Naive thymus-derived CD8-positive, alpha-beta T cell (primary cell): Measurements from ENCODE around the gene IFNL1. TPM values are rescaled to one million over a fixed set of nuclear protein-coding genes. Genes with fewer than 3 reads are reported as not detected.
A peak's percentile ranks its signal among the peaks of the same experiment; 100 is the strongest.
"Not testable (repeated sequence)": the region's sequence is repeated elsewhere in the genome, so short reads cannot be mapped to it uniquely, and the experiment has no call there.

Source experiments
- ATAC-seq, 2 donors: fragments of 150-1000 bp; cut with Tn5 transposase in 1 of 2; sonication (Bioruptor Pico), chemical (Tn5 transposase) in 1 of 2; 1 replicate in 1 of 2; 2 replicates in 1 of 2; pipeline ENCODE4 v1.10.0; 2021; ENCODE audit warnings: mild to moderate bottlenecking in 2 of 2, moderate library complexity in 2 of 2
- POLR2A ChIA-PET: fragments of 350-600 bp; sonication (Branson Sonifier 250); formaldehyde crosslinking; loops from one replicate; lab custom pipeline; 2021; ENCODE audit warnings: antibody characterized with exemption; lab: Charles Lee
- DNase-seq, 10 donors: peaks; one replicate each; pipeline versions ENCODE4 v3.0.0 to v3.0.0-alpha.2; 2020 to 2022
- H3K27ac Mint-ChIP-seq, 10 donors: one replicate each; pipeline ENCODE4 v1.8.0; 2020 to 2022; ENCODE audit warnings: mild to moderate bottlenecking in 10 of 10, mixed read lengths in 10 of 10, moderate library complexity in 4 of 10, inconsistent platforms in 1 of 10
- H3K27me3 Mint-ChIP-seq, 5 donors: one replicate each; pipeline ENCODE4 v1.8.0; 2021 to 2022; ENCODE audit warnings: mixed read lengths in 5 of 5
- H3K36me3 Mint-ChIP-seq, 3 donors: one replicate each; pipeline ENCODE4 v1.8.0; 2020 to 2022; ENCODE audit warnings: mixed read lengths in 3 of 3, mild to moderate bottlenecking in 2 of 3, inconsistent platforms in 1 of 3
- H3K4me1 Mint-ChIP-seq, 4 donors: one replicate each; pipeline ENCODE4 v1.8.0; 2021 to 2022; ENCODE audit warnings: mixed read lengths in 4 of 4
- H3K4me3 Mint-ChIP-seq, 10 donors: one replicate each; pipeline ENCODE4 v1.8.0; 2020 to 2022; ENCODE audit warnings: mild to moderate bottlenecking in 10 of 10, mixed read lengths in 10 of 10, moderate library complexity in 6 of 10, inconsistent platforms in 1 of 10
- H3K9me3 Mint-ChIP-seq, 9 donors: one replicate each; pipeline ENCODE4 v1.8.0; 2020 to 2022; ENCODE audit warnings: mixed read lengths in 9 of 9, mild to moderate bottlenecking in 3 of 9, inconsistent platforms in 1 of 9, moderate library complexity in 1 of 9
- polyA plus RNA-seq, 3 donors: library from polyadenylated mRNA; unstranded; fragments of 300-500 nt; fragmentation: Illumina TruSeq; gene quantifications; one replicate each; pipeline ENCODE4 v1.2.3, GENCODE V29; 2021
- total RNA-seq, 8 experiments: library from RNA in 2 of 8; stranded (reverse) in 2 of 8; gene quantifications; one replicate each; pipeline ENCODE4 v1.2.3 and lab custom pipeline; 2021 to 2026

The IFNL1 gene
- total and polyA plus RNA-seq, 5 experiments from 2014 or later: 0.65 TPM; not detected in 4

- POLR2A ChIA-PET: interaction anchor here (0.7 kb wide), 1 partner anchor 25 kb away, joined by 3 read pairs; no protein-coding TSS in a partner anchor
- no peak for DNase-seq
- ATAC-seq: no peak
- H3K27ac Mint-ChIP-seq: no peak overlapping the region
- H3K4me3 Mint-ChIP-seq: no peak overlapping the region
- peaks cover 0 to 4% (median 0%) of the 10 kb centered on the region in 3 donors for H3K36me3 Mint-ChIP-seq
- peaks cover 5 to 15% (median 9%) of the 10 kb centered on the region in 4 donors for H3K4me1 Mint-ChIP-seq
- H3K27me3 Mint-ChIP-seq: peaks cover 18 to 49% (median 20%) of the 10 kb centered on the region in 5 donors
- peaks cover 0 to 2% (median 0%) of the 10 kb centered on the region in 9 donors for H3K9me3 Mint-ChIP-seq
These were observed 34.5 kb upstream of the IFNL1 start for GRCh38 chr19:39261704-39262103.

- Mint-ChIP-seq H3K4me1 (peaks cover 5 to 15% (median 9%) of the 10 kb centered on the region in 4 donors), H3K27me3 (peaks cover 17 to 46% (median 20%) of the 10 kb centered on the region in 5 donors), H3K9me3 (peaks cover 0 to 2% (median 0%) of the 10 kb centered on the region in 9 donors), H3K4me3 (no peak overlapping the region), H3K27ac (no peak overlapping the region), H3K36me3 (peaks cover 0 to 4% (median 0%) of the 10 kb centered on the region in 3 donors)
- ATAC-seq (no peak), DNase-seq (no peak)
- POLR2A ChIA-PET: interaction anchor here (0.7 kb wide), 1 partner anchor 26 kb away, joined by 3 read pairs; no protein-coding TSS in a partner anchor
These were observed 33.7 kb upstream of the IFNL1 start for GRCh38 chr19:39262496-39262895.

DNA sequence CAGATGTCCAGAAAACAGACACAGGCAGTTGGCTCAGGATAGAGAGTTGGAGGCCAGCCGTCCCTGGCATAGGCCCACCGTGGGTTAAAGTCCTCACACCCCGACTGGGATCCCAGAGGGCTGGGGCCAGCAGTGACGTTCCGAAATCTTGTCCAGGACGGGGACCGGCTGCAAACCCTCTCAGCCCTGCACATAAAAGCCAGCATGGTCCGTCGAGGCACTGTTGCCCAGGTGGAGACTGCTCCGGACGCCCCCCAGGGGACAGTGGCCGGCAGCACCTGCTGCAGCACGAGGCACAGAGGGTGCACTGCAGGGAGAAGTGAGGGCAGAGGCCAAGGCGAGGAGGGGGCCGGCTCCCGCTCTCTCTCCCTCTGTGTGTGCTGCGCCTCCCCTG lies 32.3 kb upstream of the IFNL1 start:
- no peak overlapping the region for H3K27ac Mint-ChIP-seq
- H3K4me3 Mint-ChIP-seq: peak overlapping the region in 7 of 10 donors; percentile 22 to 68 (median 56)
- no peak for DNase-seq
- ATAC-seq: peak in 1 of 2 donors; percentile 14
- peaks cover 0 to 4% (median 0%) of the 10 kb centered on the region in 3 donors for H3K36me3 Mint-ChIP-seq
- H3K4me1 Mint-ChIP-seq: peaks cover 2 to 15% (median 8%) of the 10 kb centered on the region in 4 donors
- H3K27me3 Mint-ChIP-seq: peaks cover 14 to 40% (median 20%) of the 10 kb centered on the region in 5 donors
- POLR2A ChIA-PET: no interaction called here
- peaks cover 0 to 2% (median 0%) of the 10 kb centered on the region in 9 donors for H3K9me3 Mint-ChIP-seq

DNA sequence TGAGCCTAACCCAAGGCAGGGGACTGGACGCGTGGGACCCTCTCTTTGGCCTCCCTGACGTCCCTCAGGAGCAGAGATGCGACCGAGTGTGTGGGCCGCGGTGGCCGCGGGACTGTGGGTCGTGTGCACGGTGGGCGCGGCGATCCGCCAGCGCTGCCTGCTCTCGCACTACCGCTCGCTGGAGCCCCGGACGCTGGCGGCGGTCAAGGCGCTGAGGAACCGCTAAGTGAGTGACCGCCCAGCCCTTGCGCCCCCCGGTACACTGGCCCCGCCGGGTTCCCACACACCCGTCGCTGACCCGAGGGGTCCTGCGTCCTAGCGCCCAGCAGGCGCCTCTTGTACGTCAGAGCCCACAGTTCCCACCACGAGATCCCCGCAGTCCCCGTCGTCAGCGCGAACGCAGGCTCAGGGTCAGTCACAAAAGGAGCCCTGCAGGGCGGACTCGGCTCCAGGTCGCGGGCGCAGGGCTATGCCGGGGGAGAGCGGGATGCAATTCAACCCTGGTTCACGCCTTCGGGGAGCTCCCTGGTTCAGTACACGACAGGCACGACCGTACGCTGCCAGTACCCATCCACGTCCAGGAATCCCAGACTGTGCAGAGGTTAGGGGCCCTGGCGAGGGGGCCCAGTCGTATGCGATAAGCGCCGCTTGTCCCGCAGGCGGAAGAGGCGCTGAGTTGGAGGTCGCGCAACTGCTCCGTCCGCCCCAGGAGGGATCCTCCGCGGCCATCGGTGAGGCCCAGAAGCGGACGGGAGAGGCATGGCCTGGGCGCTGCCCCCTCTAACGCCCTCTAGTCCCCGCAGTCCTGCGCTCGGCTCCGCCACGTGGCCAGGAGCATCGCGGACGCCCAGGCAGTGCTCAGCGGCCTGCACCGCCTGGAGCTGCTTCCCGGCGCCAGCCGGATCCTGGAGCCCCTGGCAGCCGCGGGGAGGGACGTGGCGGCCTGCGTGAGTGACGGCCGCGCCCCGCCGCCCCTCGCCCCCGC lies 31.6 kb upstream of the IFNL1 start:
- DNase-seq (peak in 1 of 10 donors; percentile 1), ATAC-seq (peak; percentile 27 to 41)
- Mint-ChIP-seq H3K27ac (peak overlapping the region in 1 of 10 donors; percentile 34), H3K9me3 (peaks cover 0 to 2% (median 0%) of the 10 kb centered on the region in 9 donors), H3K4me3 (peak overlapping the region in 6 of 10 donors; percentile 2 to 61 (median 33)), H3K27me3 (peaks cover 14 to 45% (median 20%) of the 10 kb centered on the region in 5 donors), H3K4me1 (peaks cover 2 to 15% (median 8%) of the 10 kb centered on the region in 4 donors), H3K36me3 (peaks cover 0 to 4% (median 0%) of the 10 kb centered on the region in 3 donors)
- POLR2A ChIA-PET: no interaction called here

GRCh38 chr19:39265321-39265916 lies 30.8 kb upstream of the IFNL1 start:
- POLR2A ChIA-PET: no interaction called here
- no peak for ATAC-seq
- Mint-ChIP-seq H3K36me3 (peaks cover 0 to 4% (median 0%) of the 10 kb centered on the region in 3 donors), H3K27ac (no peak overlapping the region), H3K9me3 (peaks cover 0 to 2% (median 0%) of the 10 kb centered on the region in 9 donors), H3K4me1 (peaks cover 2 to 15% (median 8%) of the 10 kb centered on the region in 4 donors), H3K27me3 (peaks cover 16 to 54% (median 23%) of the 10 kb centered on the region in 5 donors), H3K4me3 (peak overlapping the region in 4 of 10 donors; percentile 22 to 55 (median 43))
- no peak for DNase-seq

GRCh38 chr19:39268085-39268484 lies 28.1 kb upstream of the IFNL1 start, which contains the start of gene IFNL2:
Gene IFNL2 (plus strand): TSS chr19:39268396. CDS start chr19:39268569, 173 bp downstream.
- peaks cover 10 to 45% (median 19%) of the 10 kb centered on the region in 5 donors for H3K27me3 Mint-ChIP-seq
- H3K4me3 Mint-ChIP-seq, POLR2A ChIA-PET, H3K9me3 Mint-ChIP-seq, H3K36me3 Mint-ChIP-seq, DNase-seq, H3K27ac Mint-ChIP-seq: not testable (repeated sequence)
- ATAC-seq: peak; percentile 49 to 63
- peaks cover 2 to 15% (median 8%) of the 10 kb centered on the region in 4 donors for H3K4me1 Mint-ChIP-seq

DNA sequence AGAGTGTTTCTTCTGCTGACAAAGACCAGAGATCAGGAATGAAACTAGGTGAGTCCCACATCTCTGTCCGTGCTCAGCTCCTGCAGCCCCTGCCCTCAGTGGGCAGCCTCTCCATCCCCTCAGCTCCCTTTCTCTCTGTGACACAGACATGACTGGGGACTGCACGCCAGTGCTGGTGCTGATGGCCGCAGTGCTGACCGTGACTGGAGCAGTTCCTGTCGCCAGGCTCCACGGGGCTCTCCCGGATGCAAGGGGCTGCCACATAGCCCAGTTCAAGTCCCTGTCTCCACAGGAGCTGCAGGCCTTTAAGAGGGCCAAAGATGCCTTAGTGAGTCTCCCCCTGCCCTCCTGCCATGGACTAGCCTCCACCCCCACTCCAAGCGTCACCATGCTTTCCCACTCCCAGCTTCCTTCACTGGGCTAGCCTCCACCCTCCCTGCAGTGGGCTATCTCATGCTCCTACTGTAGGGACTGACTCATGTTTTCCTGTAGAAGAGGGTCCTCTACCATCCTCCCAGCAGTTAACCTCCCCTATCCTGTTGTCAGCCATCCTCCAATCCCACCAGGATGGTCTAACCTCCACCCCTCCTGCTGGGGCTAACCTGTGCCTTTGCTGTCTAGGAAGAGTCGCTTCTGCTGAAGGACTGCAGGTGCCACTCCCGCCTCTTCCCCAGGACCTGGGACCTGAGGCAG lies 27.5 kb upstream of the IFNL1 start:
- DNase-seq, H3K9me3 Mint-ChIP-seq, H3K36me3 Mint-ChIP-seq, H3K4me3 Mint-ChIP-seq, H3K27ac Mint-ChIP-seq, ATAC-seq, POLR2A ChIA-PET: not testable (repeated sequence)
- Mint-ChIP-seq H3K4me1 (peaks cover under 1 to 11% (median 6%) of the 10 kb centered on the region in 4 donors), H3K27me3 (peaks cover 6 to 39% (median 13%) of the 10 kb centered on the region in 5 donors)

DNA sequence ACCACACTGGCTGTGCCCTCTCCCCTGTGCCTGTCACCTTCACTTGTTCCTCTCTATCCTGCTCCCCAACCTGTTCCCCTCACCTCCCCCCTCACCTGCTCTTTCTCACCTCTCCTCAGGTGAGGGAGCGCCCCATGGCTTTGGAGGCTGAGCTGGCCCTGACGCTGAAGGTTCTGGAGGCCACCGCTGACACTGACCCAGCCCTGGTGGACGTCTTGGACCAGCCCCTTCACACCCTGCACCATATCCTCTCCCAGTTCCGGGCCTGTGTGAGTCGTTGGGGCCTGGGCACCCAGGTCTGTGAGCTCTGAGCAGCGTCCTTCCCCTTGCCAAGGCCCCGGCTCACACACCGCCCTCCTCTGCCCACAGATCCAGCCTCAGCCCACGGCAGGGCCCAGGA lies 26.8 kb upstream of the IFNL1 start:
- peaks cover 5 to 32% (median 9%) of the 10 kb centered on the region in 5 donors for H3K27me3 Mint-ChIP-seq
- H3K4me3 Mint-ChIP-seq, H3K36me3 Mint-ChIP-seq, ATAC-seq, DNase-seq, H3K4me1 Mint-ChIP-seq, H3K27ac Mint-ChIP-seq, H3K9me3 Mint-ChIP-seq, POLR2A ChIA-PET: not testable (repeated sequence)

DNA sequence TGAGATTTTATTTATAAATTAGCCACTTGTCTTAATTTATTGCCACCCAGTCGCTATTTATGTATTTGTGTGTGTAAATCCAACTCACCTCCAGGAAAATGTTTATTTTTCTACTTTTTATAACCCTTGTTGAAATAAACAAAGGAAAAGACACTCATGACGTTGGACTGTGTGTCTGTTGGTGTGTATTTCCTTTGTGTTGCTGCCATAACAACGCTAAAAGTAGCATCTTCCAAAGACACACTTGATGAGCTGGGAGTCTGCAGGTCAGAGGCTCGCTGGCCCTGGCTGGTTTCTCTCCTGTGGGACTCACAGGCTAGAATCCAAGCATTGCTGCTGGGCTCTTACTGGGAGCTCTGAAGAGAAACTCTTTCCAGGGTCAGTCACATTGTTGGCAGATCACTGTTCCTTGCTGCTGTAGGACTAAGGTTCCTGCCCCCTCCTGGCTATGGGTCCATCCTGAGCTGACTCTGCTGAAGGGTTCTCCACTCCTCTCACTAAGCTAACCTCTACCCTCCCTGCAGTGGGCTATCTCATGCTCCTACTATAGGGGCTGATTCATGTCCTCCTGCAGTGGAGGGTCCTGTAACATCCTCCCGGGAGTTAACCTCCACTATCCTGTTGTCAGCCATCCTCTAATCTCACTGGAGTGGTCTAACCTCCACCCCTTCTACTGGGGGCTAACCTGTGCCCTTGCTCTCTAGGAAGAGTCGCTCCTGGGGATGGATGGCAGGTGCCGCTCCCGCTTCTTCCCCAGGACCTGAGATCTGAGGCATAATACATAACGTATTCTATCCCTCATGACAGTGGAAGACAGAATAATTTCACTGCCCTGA lies 26.0 kb upstream of the IFNL1 start:
- no peak for DNase-seq
- Mint-ChIP-seq H3K27ac (peak overlapping the region in 1 of 10 donors; percentile 46), H3K4me1 (peaks cover 0 to 2% (median under 1%) of the 10 kb centered on the region in 4 donors), H3K27me3 (peaks cover 5 to 27% (median 9%) of the 10 kb centered on the region in 5 donors), H3K4me3 (no peak overlapping the region), H3K9me3 (no peaks in the 10 kb centered on the region), H3K36me3 (no peaks in the 10 kb centered on the region)
- POLR2A ChIA-PET: interaction anchor here (0.5 kb wide), 1 partner anchor 301 kb away, joined by 3 read pairs; no protein-coding TSS in a partner anchor
- ATAC-seq: no peak

DNA sequence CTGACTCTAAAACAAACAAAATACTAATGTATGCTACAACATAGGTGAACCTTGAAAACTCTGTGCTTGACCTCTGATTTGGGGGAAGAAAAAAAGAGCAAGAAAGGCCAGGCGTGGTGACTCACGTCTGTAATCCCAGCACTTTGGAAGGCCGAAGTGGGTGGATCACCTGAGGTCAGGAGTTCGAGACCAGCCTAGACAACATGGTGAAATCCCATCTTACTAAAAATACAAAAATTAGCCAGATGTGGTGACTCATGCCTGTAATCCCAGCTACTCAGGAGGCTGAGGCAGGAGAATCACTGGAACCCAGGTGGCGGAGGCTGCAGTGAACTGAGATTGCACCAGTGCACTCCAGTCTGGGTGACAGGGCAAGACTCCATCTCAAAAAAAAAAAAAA lies 22.3 kb upstream of the IFNL1 start:
- H3K27me3 Mint-ChIP-seq: peaks cover 6 to 25% (median 9%) of the 10 kb centered on the region in 5 donors
- H3K27ac Mint-ChIP-seq, DNase-seq, ATAC-seq, H3K4me1 Mint-ChIP-seq, H3K36me3 Mint-ChIP-seq, H3K9me3 Mint-ChIP-seq, H3K4me3 Mint-ChIP-seq, POLR2A ChIA-PET: not testable (repeated sequence)

DNA sequence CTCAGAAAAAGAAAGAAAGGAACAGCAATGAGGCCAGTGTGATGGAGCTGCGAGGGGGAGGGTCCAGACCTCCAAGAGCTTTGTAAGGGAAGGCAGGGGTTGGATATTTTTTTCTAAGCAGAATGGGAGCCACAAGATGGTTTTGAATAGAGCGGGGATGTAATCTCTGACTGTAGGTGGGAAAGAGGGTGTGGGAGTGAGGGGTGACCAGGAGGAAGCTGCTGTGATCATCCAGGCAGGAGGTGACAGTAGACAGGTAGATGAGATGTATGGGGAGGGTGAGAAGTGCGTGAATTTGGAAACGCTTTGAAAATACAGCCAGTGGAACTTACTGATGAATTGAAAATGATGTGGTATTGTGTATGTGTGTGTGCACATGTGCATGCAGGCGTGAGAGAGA lies 20.6 kb upstream of the IFNL1 start:
- H3K36me3 Mint-ChIP-seq: no peaks in the 10 kb centered on the region
- H3K9me3 Mint-ChIP-seq: peaks cover 0 to 4% (median 0%) of the 10 kb centered on the region in 9 donors
- H3K27ac Mint-ChIP-seq: peak overlapping the region in 1 of 10 donors; percentile 45
- H3K4me1 Mint-ChIP-seq: no peaks in the 10 kb centered on the region
- POLR2A ChIA-PET: no interaction called here
- DNase-seq: no peak
- ATAC-seq: no peak
- no peak overlapping the region for H3K4me3 Mint-ChIP-seq
- H3K27me3 Mint-ChIP-seq: peaks cover 3 to 11% (median 4%) of the 10 kb centered on the region in 5 donors
